Measurements from ENCODE around the gene TRIM3.
"Not testable (repeated sequence)": the region's sequence is repeated elsewhere in the genome, so short reads cannot be mapped to it uniquely, and the experiment has no call there.

The TRIM3 gene

DNA sequence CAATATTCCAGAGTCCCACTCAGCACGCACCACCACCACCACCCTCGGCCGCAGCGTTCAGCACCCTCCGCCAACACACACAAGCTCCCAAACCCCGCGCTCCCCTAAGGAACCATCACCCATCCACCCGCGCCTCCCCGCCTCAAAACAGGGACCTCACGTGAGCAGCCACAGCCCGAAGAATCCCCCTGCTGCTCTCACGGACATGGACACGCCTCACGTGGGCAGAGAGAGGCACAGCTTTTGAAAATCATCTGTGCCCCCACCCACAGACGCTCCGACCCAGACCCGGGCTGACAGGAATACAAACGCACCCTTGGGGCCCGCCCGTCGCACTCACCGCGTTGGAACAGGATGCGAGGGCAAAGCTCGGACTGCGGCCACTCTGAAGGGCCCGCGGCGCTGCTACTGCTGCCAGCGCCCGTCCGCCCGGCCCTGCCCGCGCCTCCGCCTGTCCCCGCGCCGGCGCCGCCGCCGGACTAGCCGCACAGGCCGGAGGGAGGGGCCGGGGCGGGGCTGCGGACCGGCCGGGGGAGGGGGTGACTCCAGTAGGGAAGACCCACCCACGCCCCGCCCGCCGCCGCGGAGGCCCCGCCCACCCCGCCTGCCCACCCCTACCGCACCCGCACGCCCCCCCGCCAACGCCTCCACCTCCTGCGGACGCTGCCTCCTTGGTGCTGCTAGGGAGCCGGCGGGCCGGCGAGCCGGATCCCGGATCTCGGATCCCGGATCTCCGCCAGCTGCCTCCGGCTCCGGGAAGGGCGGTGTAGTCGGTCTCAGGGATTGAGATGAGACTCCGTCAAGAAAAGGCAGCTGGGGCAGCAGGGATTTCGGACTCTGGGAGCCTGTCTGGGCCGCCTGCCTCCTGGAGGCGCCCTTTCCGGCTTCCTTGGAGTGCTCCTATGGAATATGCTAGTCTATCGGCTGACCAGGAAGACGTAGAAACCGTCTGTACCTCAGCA is at the start of gene TRIM3:
Gene TRIM3 (minus strand): TSS at position 491 of the 962 bp plus-strand sequence. CDS start 8,246 bp downstream, outside the sequence.
- DNase-seq (ENCODE audit: low read depth in 1 of 2, low spot score in 1 of 2): peak; percentile 49 to 57

DNA sequence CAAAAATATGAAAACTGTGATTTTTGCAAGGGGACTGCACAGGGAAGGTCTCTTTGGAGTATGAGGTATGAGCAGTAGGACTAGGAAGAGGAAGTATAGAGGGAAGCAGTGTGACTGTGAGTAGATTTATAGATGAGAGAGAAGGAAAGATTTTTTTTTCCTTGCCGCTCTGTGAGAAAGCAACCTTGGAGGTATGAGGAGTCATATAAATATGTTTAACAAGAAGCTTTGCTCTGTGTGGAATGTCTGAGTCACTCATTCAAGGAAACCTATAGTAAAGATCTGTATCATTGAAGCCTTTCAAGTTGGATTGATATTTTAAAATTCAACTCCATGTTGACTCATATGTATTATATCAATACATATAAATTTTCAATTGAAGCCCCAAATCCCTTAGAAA is 49.5 kb upstream of the TRIM3 start:
- DNase-seq (ENCODE audit: low read depth in 1 of 2, low spot score in 1 of 2): no peak

DNA sequence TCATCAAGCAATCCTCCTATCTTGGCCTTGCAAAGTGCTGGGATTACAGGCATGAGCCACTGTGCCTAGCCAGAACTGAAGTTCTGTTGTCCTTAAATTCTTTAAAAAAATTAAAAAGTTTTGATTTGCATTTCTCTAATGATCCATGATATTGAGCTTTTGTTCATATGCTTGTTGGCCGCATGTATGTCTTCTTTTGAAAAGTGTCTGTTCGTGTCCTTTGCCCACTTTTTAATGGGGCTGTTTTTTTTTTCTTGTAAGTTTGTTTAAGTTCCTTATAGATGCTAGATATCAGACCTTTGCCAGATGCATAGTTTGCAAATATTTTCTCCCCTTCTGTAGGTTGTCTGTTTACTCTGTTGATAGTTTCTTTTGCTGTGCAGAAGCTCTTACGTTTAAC is 48.2 kb upstream of the TRIM3 start:
- not testable (repeated sequence) for DNase-seq (ENCODE audit: low read depth in 1 of 2, low spot score in 1 of 2)

DNA sequence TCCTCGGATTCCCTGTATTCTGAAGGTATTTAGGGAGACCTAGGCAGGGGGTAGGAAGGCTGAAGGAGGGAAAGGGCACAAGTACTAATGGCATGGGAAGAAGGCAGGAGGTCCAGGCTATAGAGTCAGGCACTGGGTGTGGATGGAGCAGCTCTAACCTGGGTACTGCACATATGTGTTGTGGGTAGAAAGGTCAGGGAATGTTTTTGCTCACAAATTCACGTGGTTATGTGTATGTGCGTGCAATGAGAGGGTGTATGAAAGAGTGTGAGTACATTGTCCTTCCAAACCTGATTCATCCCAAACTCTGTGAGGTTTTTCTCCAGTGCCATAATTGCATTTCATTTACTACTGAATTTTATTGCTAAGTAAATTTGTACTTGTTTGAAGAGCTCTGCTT is 46.5 kb upstream of the TRIM3 start:
- DNase-seq (ENCODE audit: low read depth in 1 of 2, low spot score in 1 of 2): no peak

DNA sequence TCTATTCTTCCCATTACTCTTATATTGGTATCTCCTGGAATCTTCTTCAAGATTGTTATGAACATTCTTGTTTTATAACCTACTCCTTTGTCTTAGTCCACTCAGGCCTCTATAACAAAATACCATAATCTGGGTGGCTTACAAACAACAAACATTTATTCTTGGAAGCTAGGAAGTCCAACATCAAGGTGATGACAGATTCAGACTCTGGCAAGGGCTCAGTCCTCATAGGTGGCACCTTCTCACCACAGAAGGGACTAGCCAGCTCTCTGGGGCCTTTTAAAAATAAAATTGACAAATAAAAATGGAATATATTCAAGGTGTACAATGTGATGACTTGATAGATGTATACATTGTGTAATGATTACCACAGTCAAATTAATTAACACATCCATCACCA is 43.1 kb upstream of the TRIM3 start:
- DNase-seq (ENCODE audit: low read depth in 1 of 2, low spot score in 1 of 2): no peak

DNA sequence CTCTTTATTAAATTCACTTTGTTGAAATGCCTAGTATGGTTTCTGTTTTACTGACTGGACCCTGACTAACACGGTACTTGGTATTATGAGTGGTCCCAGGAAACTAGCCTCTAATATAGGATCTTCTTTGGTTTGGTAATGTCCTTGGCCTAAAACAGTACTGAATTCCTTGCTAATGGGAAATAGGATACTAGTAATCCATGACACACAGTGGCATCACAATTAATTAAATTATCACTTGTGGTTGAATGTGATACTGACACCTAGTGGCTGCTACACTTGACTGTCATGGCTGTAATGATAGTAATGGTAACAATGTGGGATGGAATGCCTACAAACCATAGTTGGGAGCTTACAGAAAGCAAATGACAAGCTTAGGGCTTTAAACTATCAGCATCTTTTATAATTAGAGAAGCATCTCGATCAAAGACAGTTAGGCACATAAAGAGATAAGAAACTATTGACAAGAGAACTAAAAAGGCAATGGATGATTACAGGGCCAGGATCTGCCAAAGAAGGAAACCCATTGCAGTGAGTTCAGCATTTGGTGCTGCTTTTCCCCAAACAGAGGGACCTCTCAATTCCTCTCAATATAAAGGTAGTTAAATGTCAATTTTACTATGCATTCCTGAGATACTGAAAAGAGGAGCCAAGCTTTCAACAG is 32.0 kb upstream of the TRIM3 start:
- no peak for DNase-seq (ENCODE audit: low read depth in 1 of 2, low spot score in 1 of 2)

DNA sequence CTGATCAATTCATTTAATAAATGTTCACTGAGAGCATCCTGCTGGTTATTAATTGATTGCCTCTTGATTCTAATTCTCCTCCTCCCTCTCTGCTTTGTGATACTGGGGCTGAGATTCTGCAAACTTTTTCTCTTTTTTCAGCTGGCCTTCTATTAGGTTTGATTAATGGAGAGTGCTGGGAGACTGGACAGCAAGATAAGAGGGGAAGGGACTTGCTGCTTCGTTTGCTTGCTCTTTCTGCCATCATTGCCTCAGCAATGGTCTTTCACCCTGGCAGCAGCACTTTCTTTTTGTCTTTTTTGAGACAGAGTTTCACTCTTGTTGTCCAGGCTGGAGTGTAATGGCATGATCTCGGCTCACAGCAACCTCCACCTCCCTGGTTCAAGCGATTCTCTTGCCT is 30.4 kb upstream of the TRIM3 start:
- no peak for DNase-seq (ENCODE audit: low read depth in 1 of 2, low spot score in 1 of 2)

DNA sequence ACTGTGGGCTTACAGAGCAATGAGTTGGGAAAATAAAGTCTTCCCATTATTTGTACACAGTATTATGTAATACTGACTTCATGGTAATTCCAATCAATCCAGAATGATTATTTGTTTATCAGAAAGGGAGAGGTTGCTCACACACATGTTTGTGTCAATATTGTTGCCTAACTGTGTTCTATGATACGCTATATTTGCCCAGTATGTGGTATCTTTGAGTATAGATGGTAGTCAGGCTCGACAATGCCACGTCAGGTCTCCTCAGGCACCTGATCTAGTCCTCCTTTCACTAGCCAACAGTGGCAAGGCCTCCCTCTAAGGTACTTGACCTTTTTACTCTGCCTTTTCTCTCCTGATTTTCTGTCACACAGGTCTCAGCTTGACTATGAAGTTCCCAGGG is 28.6 kb upstream of the TRIM3 start:
- DNase-seq (ENCODE audit: low read depth in 1 of 2, low spot score in 1 of 2): no peak

DNA sequence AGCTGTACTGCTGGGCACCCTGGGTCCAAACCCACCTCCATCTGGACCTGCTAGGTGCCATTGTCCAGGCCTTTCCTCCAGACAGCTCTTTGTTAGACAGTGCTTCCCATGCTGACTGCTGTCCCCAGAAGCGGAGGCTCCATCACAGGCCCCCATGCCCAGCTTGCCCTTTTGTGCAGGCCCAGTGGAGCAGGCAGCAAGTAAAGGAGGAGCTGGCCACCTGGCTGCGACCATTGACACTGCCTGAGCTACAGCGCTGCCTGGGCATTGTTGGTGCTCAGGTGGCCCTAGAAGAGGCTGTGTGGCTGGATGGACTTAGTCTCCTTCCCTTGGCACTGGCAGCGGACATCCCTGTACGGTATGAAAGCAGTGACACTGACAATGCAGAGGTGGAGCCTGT is 24.8 kb upstream of the TRIM3 start:
- DNase-seq (ENCODE audit: low read depth in 1 of 2, low spot score in 1 of 2): no peak

DNA sequence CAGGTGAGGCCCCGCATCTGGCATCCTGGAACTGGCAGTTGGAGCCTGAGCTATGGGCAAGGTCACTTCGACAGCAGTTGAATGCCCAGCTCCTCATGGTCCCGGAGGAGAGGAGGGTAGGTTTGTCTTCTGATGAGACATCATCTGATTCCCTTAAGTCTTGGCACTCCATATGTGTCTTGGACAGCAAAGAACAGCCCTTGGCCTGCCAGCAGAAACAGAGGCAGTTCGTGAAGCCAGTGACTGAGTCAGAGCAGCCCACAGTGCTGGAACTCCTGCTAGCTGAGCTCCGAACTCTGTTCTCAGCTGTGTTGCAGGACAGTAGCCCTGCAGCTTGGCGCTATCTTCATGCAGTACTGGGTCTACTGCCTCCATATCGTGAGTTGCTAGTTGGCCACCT is 24.4 kb upstream of the TRIM3 start:
- DNase-seq (ENCODE audit: low read depth in 1 of 2, low spot score in 1 of 2): no peak

DNA sequence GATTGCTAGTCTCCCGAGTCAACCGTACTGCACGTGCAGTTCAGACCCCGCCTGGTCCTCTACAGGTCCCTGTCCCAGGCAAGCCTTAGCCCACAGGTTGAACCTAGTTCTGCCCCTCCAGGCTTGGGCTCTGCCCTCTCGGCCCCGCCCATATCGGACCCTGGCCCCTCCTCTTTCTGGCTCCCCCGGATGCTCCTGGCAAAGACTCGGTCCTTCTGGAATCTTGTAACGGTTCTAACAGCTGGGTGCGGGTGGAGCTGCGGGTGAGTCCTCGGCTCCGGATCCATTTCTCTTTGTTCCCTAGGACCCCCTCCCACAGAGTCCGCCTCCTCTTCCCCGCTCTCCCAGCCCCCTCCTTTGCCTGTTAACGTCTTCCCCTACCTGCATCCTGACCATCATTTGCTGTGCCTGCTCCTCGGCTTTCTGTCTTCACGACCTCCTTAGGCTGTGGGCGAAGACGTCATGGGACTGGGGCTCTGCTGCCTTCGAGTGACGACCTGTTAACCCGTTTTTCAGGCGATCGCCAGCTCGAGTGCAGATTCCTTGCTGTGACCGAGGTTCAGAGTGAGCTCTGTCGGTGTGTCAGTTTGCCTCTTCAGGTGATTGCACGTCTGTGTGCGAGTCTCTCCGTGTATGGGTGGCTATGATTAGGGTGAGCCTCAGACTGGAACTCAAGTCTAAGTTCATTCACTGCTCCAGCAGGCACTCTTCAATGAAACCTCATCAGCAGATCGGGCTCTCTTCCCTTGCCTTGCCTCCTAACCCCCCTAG is 23.5 kb upstream of the TRIM3 start, which contains the start of gene DNHD1:
Gene DNHD1 (plus strand): TSS at position 212 of the 771 bp plus-strand sequence. CDS start 936 bp downstream, outside the sequence.
- DNase-seq (ENCODE audit: low read depth in 1 of 2, low spot score in 1 of 2): no peak

DNA sequence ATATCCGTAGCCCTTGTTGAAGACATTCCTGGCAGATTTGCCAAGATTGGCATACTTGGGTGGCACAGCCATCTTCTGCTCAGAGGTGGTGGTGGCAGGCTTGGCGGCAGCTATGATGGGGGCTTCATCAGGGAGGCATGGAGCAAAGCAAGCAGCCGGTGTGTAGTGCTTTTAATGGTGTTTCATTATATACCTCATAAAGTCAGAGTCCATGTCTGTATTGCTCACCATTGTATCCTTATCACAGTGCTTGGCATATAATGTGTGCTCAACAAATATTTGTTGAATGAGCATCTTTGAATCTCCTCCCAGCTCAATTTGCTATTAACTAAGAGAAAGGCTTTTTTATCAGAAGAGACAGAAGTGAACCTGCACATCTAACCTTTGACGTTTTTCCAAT is 15.6 kb upstream of the TRIM3 start:
- DNase-seq (ENCODE audit: low read depth in 1 of 2, low spot score in 1 of 2): no peak

DNA sequence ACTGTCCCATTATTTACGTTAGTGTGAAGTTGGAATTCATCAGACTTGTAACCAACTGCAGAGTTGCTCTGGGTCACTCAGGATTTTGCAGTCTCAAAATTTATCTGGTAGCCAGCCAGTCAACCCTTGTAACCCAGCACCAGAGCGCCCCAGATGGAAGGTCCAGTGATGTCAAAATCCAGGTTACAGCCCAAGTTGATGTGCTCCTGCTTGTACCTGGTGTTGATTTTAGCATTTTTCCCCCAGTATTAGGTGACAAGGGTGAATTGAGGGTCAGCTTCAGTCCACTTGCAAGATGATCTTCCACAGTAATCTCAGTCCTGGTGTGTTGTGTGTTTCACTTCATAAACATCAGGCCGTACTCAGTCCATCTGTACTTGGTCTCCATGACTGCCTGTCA is 15.1 kb upstream of the TRIM3 start:
- DNase-seq (ENCODE audit: low read depth in 1 of 2, low spot score in 1 of 2): no peak

DNA sequence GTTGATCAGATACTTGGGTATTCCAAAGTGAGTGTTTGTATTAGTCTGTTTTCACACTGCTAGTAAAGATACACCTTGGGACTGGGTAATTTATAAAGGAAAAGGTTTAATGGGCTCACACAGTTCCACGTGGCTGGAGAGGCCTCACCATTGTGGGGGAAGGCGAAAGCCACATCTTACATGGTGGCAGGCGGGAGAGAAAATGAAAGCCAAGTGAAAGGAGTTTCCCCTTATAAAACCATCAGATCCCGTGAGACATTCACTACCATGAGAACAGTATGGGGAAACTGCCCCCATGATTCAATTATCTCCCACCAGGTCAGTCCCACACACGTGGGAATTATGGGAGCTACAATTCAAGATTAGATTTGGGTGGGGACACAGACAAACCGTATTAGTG is 14.6 kb upstream of the TRIM3 start:
- no peak for DNase-seq (ENCODE audit: low read depth in 1 of 2, low spot score in 1 of 2)

DNA sequence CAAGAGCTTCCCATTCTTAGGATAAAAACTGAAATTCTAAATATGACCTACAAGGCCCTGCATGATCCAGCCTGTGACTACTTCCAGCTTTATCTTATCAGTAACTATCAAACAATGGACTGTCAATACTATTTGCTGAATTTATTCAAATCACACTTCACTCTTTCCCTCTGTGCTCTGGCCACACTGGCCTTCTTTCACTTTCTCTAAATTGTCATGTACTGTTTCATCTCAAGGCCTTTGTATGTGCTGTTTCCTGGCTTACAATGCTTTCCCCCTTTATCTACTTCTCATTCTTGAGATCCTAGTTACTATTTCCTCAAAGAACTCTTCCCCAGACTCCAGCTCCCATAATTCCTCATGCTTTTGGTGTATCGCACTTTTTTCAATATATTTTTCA is 13.2 kb upstream of the TRIM3 start:
- no peak for DNase-seq (ENCODE audit: low read depth in 1 of 2, low spot score in 1 of 2)

DNA sequence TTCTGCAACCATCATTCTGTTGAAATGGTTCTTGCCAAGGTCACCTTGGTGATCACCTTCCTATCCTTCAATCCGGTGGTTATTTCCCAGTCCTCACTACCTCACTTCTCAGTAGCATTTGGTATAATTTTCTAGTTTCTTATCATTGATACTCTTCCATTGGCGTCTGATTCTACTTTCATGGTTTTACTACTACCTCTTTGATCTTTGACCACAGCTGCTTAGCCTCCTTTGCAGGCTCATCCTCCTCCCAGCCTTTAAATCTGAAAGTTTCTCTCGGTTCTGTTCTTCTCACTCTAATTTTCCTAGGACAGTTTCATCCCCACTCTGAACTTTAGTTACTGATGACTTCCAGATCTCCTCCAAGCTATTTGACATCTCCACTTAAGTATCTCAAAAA is 12.5 kb upstream of the TRIM3 start:
- no peak for DNase-seq (ENCODE audit: low read depth in 1 of 2, low spot score in 1 of 2)

DNA sequence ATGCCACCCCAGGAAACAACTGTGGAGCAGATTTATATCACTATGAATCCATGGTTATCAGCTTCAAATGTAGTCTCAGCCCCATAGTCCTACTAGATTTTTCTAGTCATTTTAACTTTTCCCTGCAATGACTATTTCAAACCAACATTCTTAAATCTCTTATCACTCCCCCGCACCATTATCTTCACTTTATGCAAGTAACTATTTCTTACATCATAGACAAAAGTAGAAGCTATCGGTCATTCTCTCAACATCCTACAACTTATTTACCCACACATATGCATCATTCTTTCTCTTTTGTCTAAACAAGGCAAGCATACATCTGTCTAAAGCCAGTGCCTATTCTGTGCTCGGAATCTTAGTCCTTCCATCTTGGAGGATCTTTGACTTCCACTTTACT is 11.9 kb upstream of the TRIM3 start:
- no peak for DNase-seq (ENCODE audit: low read depth in 1 of 2, low spot score in 1 of 2)

DNA sequence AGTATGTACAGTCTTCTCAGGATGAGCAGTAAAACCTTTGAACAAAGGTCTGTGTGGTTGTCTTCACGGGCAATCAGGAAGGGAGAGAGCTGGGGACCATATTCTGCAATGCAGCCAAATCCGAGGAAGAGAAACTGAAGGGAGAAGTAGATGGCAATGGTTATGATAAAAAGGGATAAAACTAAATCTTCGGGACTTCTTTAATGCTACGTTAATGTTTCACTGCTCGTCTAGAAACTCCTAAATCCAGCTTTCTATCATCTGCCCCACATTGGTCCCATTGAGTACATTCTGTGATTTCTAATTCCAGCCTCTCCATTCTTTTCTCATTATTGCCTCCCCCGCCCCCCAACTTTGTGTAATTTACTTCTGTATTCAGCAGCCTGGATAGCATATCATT is 9.3 kb upstream of the TRIM3 start:
- no peak for DNase-seq (ENCODE audit: low read depth in 1 of 2, low spot score in 1 of 2)

DNA sequence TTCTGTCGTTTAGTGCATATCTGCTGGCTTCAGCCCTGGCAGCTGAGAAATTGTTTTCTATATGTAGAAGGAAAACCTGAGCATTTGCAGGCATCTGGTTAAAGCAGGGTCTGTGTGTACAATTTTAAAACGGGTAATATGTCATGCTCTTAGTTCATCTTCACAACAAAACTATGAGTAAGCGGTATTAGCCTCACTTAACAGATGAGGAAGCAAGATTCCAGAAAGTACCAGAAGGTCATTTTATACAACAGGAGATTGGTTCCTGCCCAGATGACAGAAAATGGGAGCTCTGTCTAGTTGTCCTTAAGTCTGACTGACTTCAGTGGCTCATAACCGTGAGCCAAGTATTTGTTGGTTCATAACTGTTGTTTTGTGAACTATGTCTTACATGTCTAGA is 8.7 kb upstream of the TRIM3 start:
- no peak for DNase-seq (ENCODE audit: low read depth in 1 of 2, low spot score in 1 of 2)

DNA sequence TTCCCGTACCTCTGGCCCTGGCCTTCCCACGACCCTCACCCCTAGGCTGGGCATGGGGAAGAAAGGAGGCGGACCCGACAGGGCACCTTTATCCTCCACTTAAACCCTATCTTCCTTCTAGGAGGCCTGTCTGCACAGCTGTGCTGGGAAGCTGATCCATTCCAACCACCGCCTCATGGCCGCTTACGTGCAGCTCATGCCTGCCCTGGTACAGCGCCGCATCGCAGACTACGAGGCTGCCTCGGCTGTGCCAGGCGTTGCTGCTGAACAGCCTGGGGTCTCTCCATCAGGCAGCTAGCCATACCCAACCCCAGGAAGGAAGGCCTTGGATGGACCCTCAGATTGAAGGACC is 8.2 kb upstream of the TRIM3 start:
- DNase-seq (ENCODE audit: low read depth in 1 of 2, low spot score in 1 of 2): no peak

DNA sequence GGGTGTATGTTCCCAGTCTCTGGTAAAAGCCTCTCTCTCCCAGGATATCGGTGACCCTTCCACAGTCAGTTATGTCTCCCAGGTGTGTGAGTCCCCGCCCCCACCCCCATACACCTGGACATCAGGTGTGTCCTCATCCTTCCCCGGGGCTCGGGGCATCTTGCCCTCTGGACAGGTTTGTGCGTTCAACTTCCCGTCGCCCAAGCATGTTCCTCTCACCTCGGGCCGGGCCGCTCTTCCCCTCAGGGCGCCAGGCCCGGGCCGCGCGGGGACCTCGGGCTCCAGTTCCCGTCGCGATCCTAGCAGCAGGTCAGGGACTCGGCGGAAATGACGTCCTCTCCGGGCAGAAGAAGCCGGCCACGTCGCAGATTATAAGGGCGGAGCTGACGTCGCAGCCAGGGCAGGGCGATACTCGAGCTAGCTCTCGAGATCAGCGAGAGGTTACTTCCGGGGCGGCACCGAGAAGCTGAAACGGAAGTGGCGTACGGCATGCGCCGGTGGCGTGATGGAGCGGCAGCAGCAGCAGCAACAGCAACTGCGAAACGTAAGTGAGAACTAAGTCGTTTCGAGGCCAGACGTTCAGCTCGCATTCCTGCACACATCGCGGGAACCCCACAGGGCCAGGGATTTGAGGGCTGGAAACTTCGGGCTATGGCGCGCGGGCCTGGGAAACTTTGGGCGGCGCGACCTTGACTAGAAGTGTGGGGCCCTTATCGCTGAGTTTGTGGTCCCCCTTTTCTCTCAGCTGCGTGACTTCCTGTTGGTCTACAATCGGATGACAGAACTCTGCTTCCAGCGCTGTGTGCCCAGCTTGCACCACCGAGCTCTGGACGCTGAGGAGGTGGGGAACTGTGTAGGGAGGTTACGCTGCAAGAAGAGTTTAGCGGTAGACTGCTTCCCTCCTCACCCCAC is 7.5 kb upstream of the TRIM3 start, which contains the start of the genes ARFIP2 and TIMM10B:
Gene ARFIP2 (minus strand): TSS at position 320 of the 912 bp plus-strand sequence. CDS start 910 bp downstream, outside the sequence.
Gene TIMM10B (plus strand): TSS at position 490 of the 912 bp plus-strand sequence. CDS start 16 bp downstream, at position 506.
- peak; percentile 83 to 93 for DNase-seq (ENCODE audit: low read depth in 1 of 2, low spot score in 1 of 2)
